SU-DHL-6 (cell line): Measurements from ENCODE around the gene TPRA1.
A peak's percentile ranks its signal among the peaks of the same experiment; 100 is the strongest.

Source experiments
- H2AFZ ChIP-seq: fragments of 200-600 bp; sonication (generic); 2 replicates; pipeline ENCODE4 v1.6.1; 2014; ENCODE audit warnings: low read depth, mild to moderate bottlenecking, moderate library complexity, mixed read lengths, antibody characterized with exemption, low read length; ENCODE audit not compliant: severe bottlenecking
- H3F3A ChIP-seq: fragments of 200-600 bp; shearing (Covaris generic); 2 replicates; pipeline ENCODE4 v1.6.0; 2016; ENCODE audit warnings: antibody characterized with exemption, mild to moderate bottlenecking; ENCODE audit not compliant: insufficient read depth
- H3K27ac ChIP-seq: fragments of 200-600 bp; sonication (generic); 2 replicates; pipeline ENCODE4 v1.5.1; 2016; ENCODE audit warnings: low read depth, mild to moderate bottlenecking, low read length, moderate library complexity, mixed read lengths
- H3K27me3 ChIP-seq: fragments of 200-600 bp; sonication (generic), shearing (Covaris generic); 2 replicates; pipeline ENCODE4 v1.6.0; 2014; ENCODE audit warnings: mild to moderate bottlenecking, low read length
- H3K36me3 ChIP-seq: fragments of 200-600 bp; sonication (generic); 2 replicates; pipeline ENCODE4 v1.6.1; 2014; ENCODE audit warnings: mild to moderate bottlenecking, low read length, mixed read lengths
- H3K4me2 ChIP-seq: fragments of 300-600, 200-600 bp; shearing (Covaris generic), sonication (generic); 2 replicates; pipeline ENCODE4 v1.6.0; 2014; ENCODE audit warnings: low read length, low read depth, mild to moderate bottlenecking; ENCODE audit not compliant: poor library complexity, severe bottlenecking
- H3K4me3 ChIP-seq: fragments of 200-600 bp; sonication (generic); 2 replicates; pipeline ENCODE4 v1.5.1; 2014; ENCODE audit warnings: antibody characterized with exemption, low read length, mild to moderate bottlenecking, mixed read lengths; ENCODE audit not compliant: insufficient read depth, poor library complexity, severe bottlenecking
- H3K79me2 ChIP-seq: fragments of 200-600 bp; sonication (generic); 2 replicates; pipeline ENCODE4 v1.6.1; 2014; ENCODE audit warnings: mild to moderate bottlenecking, low read length, moderate library complexity; ENCODE audit not compliant: insufficient read depth
- H3K9ac ChIP-seq: fragments of 200-600 bp; sonication (generic); 2 replicates; pipeline ENCODE4 v1.7.0; 2014; ENCODE audit warnings: mild to moderate bottlenecking, low read length
- H3K9me2 ChIP-seq: fragments of 200-600 bp; sonication (generic); replicated peaks from 2 replicates; pipeline ENCODE4 v1.6.1; 2014; ENCODE audit warnings: low read length; ENCODE audit not compliant: insufficient read depth
- H3K9me3 ChIP-seq: fragments of 200-600 bp; sonication (generic); 2 replicates; pipeline ENCODE4 v1.6.1; 2014; ENCODE audit warnings: low read length, mixed read lengths; ENCODE audit not compliant: insufficient read depth
- H4K20me1 ChIP-seq: fragments of 200-600 bp; sonication (generic); 2 replicates; pipeline ENCODE4 v1.6.1; 2014; ENCODE audit warnings: low read depth, mild to moderate bottlenecking, antibody characterized with exemption, low read length, moderate library complexity, mixed read lengths
- EZH2phosphoT487 ChIP-seq: fragments of 200-600 bp; sonication (generic), shearing (Covaris generic); conservative IDR thresholded peaks from 2 replicates; pipeline ENCODE4 v1.6.1; 2018; ENCODE audit warnings: mild to moderate bottlenecking, antibody characterized with exemption, low read length, moderate library complexity, mixed read lengths
- TF ChIP-seq, protein P1 (sequence below): fragments of 200-600 bp; sonication (generic); IDR thresholded peaks from one replicate; pipeline ENCODE4 v1.5.1; 2017; ENCODE audit warnings: antibody characterized with exemption, mild to moderate bottlenecking, low read length, moderate library complexity; ENCODE audit not compliant: insufficient read depth, poor library complexity, severe bottlenecking

TPRA1 gene

DNA sequence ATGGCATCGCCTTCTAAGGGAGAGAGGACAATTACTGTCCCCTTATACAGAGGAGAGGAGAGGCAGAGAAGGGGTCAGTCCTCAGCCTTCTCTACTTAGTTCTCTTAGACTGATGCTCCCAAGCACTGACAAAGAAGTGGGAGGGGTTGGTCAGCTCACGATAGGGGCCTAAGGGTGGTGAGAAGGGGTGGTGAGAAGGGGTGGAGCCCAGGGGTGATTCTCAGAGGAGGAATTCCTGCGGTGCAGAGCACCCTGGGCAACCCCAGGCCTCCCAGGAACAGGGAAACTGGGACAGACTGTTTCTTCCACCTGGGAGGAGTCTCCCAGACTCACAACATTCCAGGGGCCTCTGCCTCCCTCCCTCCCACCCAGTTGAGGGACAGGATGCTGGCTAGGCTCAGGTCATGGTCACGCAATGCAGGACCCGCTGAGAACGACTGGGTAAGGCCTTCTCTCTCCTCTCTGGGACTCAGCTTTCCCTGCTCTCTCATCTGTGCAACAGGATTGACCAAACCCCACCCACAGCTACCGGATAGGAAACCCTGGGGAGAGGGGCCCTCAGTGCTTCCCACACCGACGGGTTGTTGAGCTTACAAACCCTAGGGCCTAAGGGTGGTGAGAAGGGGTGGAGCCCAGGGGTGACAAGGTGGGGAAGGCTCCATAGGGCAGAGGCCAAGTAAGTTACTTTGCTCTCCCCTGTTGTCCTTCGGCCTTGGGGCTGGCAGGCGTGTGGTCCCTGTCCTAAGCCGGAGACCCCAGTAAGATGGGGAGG, 1.5 kb downstream of the TPRA1 start:
- Histone ChIP-seq H2AFZ (no peak overlapping the region), H3K9me2 (no peaks in the 10 kb centered on the region), H3K4me2 (peak overlapping the region; percentile 72), H3K79me2 (peaks cover 59% of the 10 kb centered on the region), H3K27ac (no peak overlapping the region), H3F3A (peaks cover 9% of the 10 kb centered on the region), H3K27me3 (no peaks in the 10 kb centered on the region), H3K9me3 (no peaks in the 10 kb centered on the region), H3K36me3 (no peaks in the 10 kb centered on the region), H3K4me3 (peak overlapping the region; percentile 76), H4K20me1 (no peaks in the 10 kb centered on the region), H3K9ac (peak overlapping the region; percentile 92)
- TF ChIP-seq, protein P1, sequence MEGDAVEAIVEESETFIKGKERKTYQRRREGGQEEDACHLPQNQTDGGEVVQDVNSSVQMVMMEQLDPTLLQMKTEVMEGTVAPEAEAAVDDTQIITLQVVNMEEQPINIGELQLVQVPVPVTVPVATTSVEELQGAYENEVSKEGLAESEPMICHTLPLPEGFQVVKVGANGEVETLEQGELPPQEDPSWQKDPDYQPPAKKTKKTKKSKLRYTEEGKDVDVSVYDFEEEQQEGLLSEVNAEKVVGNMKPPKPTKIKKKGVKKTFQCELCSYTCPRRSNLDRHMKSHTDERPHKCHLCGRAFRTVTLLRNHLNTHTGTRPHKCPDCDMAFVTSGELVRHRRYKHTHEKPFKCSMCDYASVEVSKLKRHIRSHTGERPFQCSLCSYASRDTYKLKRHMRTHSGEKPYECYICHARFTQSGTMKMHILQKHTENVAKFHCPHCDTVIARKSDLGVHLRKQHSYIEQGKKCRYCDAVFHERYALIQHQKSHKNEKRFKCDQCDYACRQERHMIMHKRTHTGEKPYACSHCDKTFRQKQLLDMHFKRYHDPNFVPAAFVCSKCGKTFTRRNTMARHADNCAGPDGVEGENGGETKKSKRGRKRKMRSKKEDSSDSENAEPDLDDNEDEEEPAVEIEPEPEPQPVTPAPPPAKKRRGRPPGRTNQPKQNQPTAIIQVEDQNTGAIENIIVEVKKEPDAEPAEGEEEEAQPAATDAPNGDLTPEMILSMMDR: no peak
- no peak for TF ChIP-seq EZH2phosphoT487

DNA sequence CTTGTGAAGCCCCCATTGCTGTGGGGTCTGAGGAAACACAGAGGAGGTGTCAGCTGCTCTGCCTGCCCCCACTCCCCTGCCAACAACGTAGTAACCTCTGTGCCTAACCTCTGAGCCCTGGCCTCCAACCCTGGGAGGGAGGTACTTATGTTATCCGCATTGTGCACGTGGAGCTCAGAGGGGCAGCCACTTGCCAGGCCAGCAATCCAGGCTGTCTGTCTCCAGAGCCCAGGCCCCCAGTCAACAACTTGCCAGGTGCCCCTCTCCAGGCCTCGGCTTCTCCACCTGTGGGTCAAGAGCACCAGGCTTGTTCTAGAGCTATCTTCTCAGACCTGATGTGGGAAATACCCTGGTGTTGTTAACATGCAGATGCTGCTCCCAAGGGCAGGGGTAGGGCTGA, 2.7 kb downstream of the TPRA1 start:
- H4K20me1 ChIP-seq: no peaks in the 10 kb centered on the region
- H3K9ac ChIP-seq: no peak overlapping the region
- peaks cover 65% of the 10 kb centered on the region for H3K79me2 ChIP-seq
- H3K36me3 ChIP-seq: no peaks in the 10 kb centered on the region
- no peaks in the 10 kb centered on the region for H3K9me2 ChIP-seq
- H3K27me3 ChIP-seq: no peaks in the 10 kb centered on the region
- no peak overlapping the region for H2AFZ ChIP-seq
- no peak for TF ChIP-seq EZH2phosphoT487
- TF ChIP-seq, protein P1: no peak
- no peak overlapping the region for H3K4me3 ChIP-seq
- H3K9me3 ChIP-seq: no peaks in the 10 kb centered on the region
- H3K27ac ChIP-seq: no peak overlapping the region
- H3F3A ChIP-seq: peaks cover 6% of the 10 kb centered on the region
- H3K4me2 ChIP-seq: no peak overlapping the region

DNA sequence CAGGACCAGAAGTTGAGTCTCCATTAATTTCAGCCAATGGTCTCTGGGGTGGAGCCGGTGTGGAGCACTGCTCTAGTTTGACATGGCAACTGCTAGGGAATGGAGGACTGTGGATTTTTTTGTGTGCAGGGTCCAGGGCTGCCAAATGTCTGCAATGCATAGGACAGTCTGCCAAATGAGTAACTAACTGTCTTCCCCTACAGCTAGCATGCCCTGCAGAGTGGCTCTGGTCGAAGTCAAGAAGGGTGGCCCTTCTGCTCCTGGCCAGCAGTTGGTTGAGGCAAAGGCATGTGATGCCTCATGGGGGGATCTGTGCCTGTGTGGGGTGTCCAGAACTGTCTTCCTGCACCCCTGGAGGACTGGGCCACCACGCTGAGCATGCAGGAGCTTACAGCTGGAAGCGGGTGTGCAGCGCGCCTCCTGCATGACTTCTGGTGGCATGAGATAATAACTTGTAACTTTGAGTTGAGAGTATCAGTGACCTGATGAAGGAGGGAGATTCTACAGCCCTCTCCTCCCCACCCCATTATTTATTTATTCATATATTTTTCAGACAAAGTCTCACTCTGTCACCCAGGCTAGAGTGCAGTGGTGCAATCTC, 4.6 kb downstream of the TPRA1 start:
- H2AFZ ChIP-seq: no peak overlapping the region
- no peaks in the 10 kb centered on the region for H3K9me2 ChIP-seq
- TF ChIP-seq, protein P1: no peak
- no peak for TF ChIP-seq EZH2phosphoT487
- H3K27ac ChIP-seq: no peak overlapping the region
- no peaks in the 10 kb centered on the region for H3F3A ChIP-seq
- H3K9ac ChIP-seq: no peak overlapping the region
- no peak overlapping the region for H3K4me3 ChIP-seq
- no peaks in the 10 kb centered on the region for H3K27me3 ChIP-seq
- peaks cover 69% of the 10 kb centered on the region for H3K79me2 ChIP-seq
- H3K36me3 ChIP-seq: no peaks in the 10 kb centered on the region
- H4K20me1 ChIP-seq: no peaks in the 10 kb centered on the region
- no peak overlapping the region for H3K4me2 ChIP-seq
- H3K9me3 ChIP-seq: no peaks in the 10 kb centered on the region
